Nephron progenitor cell (in vitro differentiated cells): ENCODE results near the gene XPNPEP1.

ENCODE experiments used
- DNase-seq: peaks from one replicate; pipeline ENCODE4 v3.0.0; 2021
- H3K27ac Mint-ChIP-seq: 2 replicates; pipeline ENCODE4 v1.8.0; 2021; ENCODE audit warnings: mild to moderate bottlenecking, moderate library complexity, mixed read lengths
- H3K27me3 Mint-ChIP-seq: 2 replicates; pipeline ENCODE4 v1.8.0; 2021; ENCODE audit warnings: mild to moderate bottlenecking, low read depth, mixed read lengths; ENCODE audit not compliant: poor library complexity
- H3K36me3 Mint-ChIP-seq: 2 replicates; pipeline ENCODE4 v1.8.0; 2021; ENCODE audit warnings: low read depth, mixed read lengths
- H3K4me1 Mint-ChIP-seq: 2 replicates; pipeline ENCODE4 v1.8.0; 2021; ENCODE audit warnings: mixed read lengths
- H3K4me3 Mint-ChIP-seq: 2 replicates; pipeline ENCODE4 v1.8.0; 2021; ENCODE audit warnings: mild to moderate bottlenecking, moderate library complexity, mixed read lengths
- H3K9me3 Mint-ChIP-seq: 2 replicates; pipeline ENCODE4 v1.8.0; 2021; ENCODE audit warnings: mild to moderate bottlenecking, moderate library complexity, mixed read lengths
- CTCF ChIP-seq: fragments of 200-600 bp; sonication (generic); IDR thresholded peaks from 2 replicates; pipeline ENCODE4 v1.5.0; 2021; ENCODE audit warnings: antibody characterized with exemption

The XPNPEP1 gene

GRCh38 chr10:109823196-109823595 lies 100.1 kb downstream of the XPNPEP1 start:
- Mint-ChIP-seq H3K27ac (no peak overlapping the region), H3K4me3 (no peak overlapping the region), H3K36me3 (no peaks in the 10 kb centered on the region), H3K9me3 (peaks cover 10% of the 10 kb centered on the region), H3K27me3 (peaks cover 8% of the 10 kb centered on the region), H3K4me1 (no peaks in the 10 kb centered on the region)
- no peak for DNase-seq
- TF ChIP-seq CTCF: no peak

GRCh38 chr10:109821672-109822071 lies 101.6 kb downstream of the XPNPEP1 start:
- DNase-seq: no peak
- Mint-ChIP-seq H3K4me1 (no peaks in the 10 kb centered on the region), H3K27me3 (peaks cover 8% of the 10 kb centered on the region), H3K36me3 (no peaks in the 10 kb centered on the region), H3K9me3 (peaks cover 9% of the 10 kb centered on the region), H3K27ac (no peak overlapping the region), H3K4me3 (no peak overlapping the region)
- no peak for TF ChIP-seq CTCF

GRCh38 chr10:109820620-109821405 lies 102.5 kb downstream of the XPNPEP1 start:
- DNase-seq: no peak
- no peak for TF ChIP-seq CTCF
- H3K4me1 Mint-ChIP-seq: no peaks in the 10 kb centered on the region
- peaks cover 9% of the 10 kb centered on the region for H3K9me3 Mint-ChIP-seq
- H3K27me3 Mint-ChIP-seq: peaks cover 8% of the 10 kb centered on the region
- no peak overlapping the region for H3K4me3 Mint-ChIP-seq
- H3K27ac Mint-ChIP-seq: no peak overlapping the region
- no peaks in the 10 kb centered on the region for H3K36me3 Mint-ChIP-seq

- H3K4me1 Mint-ChIP-seq: no peaks in the 10 kb centered on the region
- no peak overlapping the region for H3K4me3 Mint-ChIP-seq
- H3K27me3 Mint-ChIP-seq: peaks cover 8% of the 10 kb centered on the region
- H3K36me3 Mint-ChIP-seq: no peaks in the 10 kb centered on the region
- DNase-seq: no peak
- H3K9me3 Mint-ChIP-seq: no peaks in the 10 kb centered on the region
- no peak for TF ChIP-seq CTCF
- no peak overlapping the region for H3K27ac Mint-ChIP-seq
Observed at GRCh38 chr10:109819807-109820206, 103.5 kb downstream of the XPNPEP1 start.
